Stimulated activated CD4-positive, alpha-beta T cell treated with anti-CD3 and anti-CD28 coated beads, Interleukin-12 subunit alpha, Interleukin-12 subunit beta, amount 100 ng/mL, for 4 hours (primary cell): Measurements from ENCODE around the gene FIBCD1.

Experiments
- DNase-seq: peaks from one replicate; pipeline ENCODE4 v3.0.0-alpha.2; 2020

The FIBCD1 gene

GRCh38 chr9:130934702-130935647, 4.1 kb downstream of the FIBCD1 start:
- DNase-seq: no peak

GRCh38 chr9:130934246-130934645, 4.8 kb downstream of the FIBCD1 start:
- no peak for DNase-seq

GRCh38 chr9:130933114-130934046, 5.7 kb downstream of the FIBCD1 start:
- no peak for DNase-seq

DNA sequence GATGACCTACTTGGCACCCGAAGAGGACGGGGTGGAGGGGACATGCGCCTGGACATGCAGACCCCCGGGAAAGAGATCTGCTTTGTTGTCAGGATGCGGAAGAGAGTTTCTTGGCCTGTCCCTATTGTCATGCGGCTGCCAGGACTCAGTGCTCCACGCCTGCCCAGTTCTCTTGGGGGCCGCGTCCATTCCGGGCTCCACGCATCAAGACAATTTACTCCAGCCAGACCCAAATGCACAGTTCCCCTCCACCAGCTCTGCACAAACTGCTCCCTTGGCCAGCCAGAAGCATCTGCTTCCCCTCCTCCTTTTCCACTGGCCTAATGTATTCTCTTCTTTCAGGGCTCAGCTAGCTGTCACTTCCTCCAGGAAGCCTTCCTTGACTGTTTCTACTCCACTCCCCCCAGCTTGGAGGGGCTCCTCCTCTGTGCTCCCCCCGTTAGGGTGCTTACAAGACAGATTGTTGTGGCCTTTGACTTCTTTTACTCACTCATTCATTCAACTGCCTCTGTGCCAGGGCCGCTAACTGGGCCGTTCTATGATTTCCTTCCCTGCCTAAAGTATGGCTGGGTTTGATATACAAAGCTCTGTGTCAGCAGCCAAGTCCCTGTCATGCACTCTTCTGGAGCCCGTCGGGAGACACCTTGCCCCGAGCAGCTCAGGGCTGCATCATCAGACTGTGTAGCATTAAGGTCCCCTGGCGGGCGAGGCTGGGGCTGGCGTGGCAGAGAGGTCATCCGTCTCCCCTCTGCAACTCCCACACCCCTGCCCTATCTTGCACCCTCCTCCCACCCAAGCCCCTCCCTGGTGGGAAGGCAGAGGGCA, 6.6 kb downstream of the FIBCD1 start:
- DNase-seq: no peak

DNA sequence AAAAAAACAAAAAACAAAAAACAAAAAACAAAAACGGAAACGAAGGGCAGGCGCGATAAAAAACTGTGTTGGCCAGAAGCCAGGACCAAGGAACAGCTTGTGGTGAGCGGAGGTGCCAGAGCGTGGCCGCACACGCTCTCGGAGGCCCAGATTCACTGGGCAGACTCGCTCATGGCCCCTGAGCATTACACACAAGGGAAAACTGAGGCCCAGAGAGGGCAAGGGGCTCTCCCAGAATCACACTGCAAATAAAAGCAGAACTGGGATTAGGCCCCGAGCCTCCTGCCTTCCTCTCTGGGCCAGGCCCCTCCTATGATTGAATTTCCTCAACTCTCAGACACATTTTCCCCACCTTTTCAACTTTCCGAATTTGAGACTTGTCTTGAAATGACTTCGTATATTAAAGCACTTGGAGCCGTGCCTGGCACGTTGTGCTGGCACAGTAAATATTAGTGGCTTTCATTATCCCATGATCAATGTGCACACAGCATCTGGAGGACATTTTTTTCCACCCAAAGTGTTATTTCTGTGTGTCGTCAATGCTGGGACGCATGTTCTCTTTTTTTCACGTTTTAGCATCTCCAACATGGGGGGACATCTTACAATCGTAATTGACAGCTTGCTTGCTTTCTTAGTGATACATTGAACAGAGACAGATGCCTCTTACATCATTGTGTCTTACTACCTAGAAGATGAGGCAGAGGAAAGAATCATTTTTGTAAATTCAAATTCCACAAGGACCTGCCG, 7.4 kb downstream of the FIBCD1 start:
- no peak for DNase-seq

GRCh38 chr9:130930804-130931349, 8.2 kb downstream of the FIBCD1 start:
- no peak for DNase-seq

GRCh38 chr9:130930132-130930803, 8.8 kb downstream of the FIBCD1 start:
- no peak for DNase-seq

- no peak for DNase-seq
These were observed 9.4 kb downstream of the FIBCD1 start for GRCh38 chr9:130929571-130930038.

GRCh38 chr9:130927995-130928900, 10.8 kb downstream of the FIBCD1 start:
- DNase-seq: no peak

GRCh38 chr9:130927338-130927737, 11.7 kb downstream of the FIBCD1 start:
- DNase-seq: no peak

DNA sequence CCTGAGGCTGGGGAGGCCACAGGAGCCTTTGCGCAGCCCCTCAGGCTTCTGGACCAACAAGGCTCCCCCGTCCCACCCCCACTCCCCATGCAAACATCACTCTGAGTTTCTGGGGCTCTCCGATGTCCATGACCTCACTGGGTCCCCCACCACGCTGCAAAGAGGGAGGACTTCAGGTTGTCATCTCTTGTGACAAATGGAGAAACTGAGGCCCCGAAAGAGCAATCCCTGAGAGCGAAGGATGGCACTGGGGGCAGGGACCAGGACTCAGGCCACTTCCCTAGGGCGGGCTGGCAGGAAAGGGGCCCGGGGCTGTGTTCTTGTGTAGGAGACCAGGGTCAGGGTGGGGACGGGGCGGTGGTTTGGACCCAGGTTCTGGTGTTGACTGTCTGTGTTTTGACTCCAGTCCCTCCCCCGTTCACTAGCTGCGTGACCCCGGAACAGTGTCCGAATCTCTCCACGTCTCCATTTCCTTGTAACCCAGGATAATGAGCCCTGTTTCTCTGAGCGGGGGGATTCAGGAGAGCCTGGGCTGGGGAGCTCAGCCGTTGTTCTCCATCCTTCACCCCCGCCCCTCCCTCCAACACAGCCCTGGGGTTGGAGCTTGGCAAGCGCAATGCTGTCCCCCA, 13.9 kb downstream of the FIBCD1 start:
- DNase-seq: no peak

DNA sequence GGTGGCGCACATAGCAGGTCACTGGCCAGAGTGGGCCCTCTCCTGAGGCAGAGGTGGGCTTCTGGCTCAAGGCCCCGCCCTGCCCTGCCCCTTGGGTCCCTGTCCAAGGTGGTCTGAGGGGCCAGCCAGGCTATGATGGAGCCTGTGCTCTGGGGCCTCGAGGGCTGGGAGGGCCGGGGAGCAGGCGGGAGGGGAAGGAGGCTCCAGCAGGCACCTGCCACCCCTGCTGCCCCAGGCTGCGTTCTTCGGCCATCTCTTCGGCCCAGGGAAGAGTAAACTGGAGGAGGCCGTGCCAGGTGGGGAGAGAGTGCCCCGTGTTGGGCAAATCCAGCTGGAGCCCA, 14.6 kb downstream of the FIBCD1 start:
- no peak for DNase-seq

DNA sequence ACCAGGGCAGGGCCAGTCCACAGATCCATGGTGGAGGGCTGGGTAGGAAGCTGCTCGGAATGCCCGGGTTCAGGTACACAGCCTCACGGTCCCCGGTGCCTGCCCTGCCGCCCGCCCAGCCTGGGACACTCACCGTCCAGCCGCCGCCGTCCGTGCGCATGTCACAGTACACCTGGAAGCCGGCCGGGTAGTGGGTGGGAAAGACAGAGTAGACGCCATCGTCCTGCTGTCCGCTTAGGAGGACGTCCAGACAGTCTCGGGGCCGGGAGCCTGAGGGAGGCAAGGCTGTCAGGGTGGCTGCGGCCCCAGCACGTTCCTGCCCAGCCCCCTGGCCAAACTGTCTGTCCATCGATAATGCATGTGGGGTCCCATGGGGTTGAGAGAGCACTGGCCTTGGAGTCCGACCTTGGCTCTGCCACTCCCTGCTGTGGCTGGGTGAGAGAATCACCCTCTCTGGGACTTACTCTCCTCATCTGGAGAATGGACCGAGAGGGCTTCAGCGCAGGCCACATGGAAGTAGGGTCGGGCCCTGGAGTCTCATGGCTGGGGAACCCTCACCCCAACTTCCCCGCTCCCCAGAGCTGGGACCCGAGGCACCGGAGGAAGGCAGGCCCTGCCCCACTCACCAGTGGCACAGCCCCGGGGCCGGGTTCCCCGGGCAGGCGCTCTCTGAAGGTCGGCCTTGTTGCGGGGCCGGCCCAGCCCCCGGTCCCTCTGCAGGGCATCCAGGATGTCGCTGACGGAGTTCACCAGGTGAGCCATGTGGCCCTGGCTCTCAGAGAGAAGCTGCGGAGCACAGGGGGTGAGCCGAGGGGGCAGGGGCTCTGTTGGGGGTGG, 15.2 kb downstream of the FIBCD1 start:
- DNase-seq: no peak

- DNase-seq: no peak
These were observed 16.0 kb downstream of the FIBCD1 start for GRCh38 chr9:130922893-130923610.

DNA sequence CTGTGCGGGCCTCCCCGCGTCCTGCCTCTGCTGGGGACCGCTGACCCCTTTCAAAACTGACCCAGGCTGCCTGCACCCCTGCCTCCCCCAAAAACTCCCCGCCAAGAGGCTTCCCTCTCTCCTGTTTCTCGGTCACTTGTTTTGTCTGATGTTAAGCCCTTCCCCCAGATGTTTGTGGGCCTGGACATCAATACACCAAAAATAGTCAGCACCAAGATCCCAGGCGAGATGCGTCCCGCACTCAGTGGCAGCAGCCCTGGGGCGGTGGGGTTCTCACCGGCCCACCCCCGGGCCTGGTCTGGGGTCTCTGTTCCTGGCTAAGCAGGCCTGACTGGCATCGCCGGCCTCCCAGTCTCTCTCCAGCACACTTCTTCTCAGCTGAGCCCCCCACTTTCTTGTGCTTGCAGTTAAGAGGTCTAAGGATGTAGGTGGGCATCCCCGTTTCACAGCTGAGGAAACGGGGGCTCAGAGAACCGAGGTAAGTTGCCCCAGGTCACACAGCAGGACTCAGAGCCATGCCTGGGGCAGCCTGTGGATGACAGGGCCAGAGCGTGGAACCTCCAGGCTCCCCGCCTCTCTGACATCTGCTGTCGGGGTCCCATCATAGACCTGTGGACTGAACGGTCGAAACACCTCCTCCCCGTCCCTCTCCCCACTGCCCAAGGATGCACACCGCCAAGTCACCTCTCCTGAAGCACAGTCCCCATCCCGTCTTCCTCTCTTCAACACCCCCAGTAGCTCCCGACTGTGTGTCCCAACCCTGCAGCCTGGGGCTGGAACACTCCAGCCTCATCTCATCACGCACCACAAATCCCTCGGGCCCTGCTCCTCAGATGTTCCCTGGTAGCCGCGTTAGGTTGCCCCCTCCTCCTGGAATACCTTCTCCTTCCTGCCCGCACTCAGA, 16.8 kb downstream of the FIBCD1 start:
- DNase-seq: no peak

- no peak for DNase-seq
These were observed 17.6 kb downstream of the FIBCD1 start for GRCh38 chr9:130921300-130921988.
